Glutamatergic neuron (in vitro differentiated cells): ENCODE results near the gene ATP11A. TPM values are rescaled to one million over a fixed set of nuclear protein-coding genes. Genes with fewer than 3 reads are reported as not detected.

ENCODE experiments used
- DNase-seq: peaks from one replicate; pipeline ENCODE4 v3.0.0; 2022
- H3K27ac Mint-ChIP-seq: one replicate; pipeline ENCODE4 v1.8.0; 2020; ENCODE audit warnings: mild to moderate bottlenecking, mixed read lengths, inconsistent platforms; ENCODE audit not compliant: unreplicated experiment
- H3K27me3 Mint-ChIP-seq: one replicate; pipeline ENCODE4 v1.8.0; 2020; ENCODE audit warnings: mild to moderate bottlenecking, moderate library complexity, mixed read lengths, inconsistent platforms; ENCODE audit not compliant: unreplicated experiment
- H3K36me3 Mint-ChIP-seq: one replicate; pipeline ENCODE4 v1.8.0; 2020; ENCODE audit warnings: mild to moderate bottlenecking, mixed read lengths, inconsistent platforms; ENCODE audit not compliant: unreplicated experiment
- H3K4me1 Mint-ChIP-seq: one replicate; pipeline ENCODE4 v1.8.0; 2020; ENCODE audit warnings: mild to moderate bottlenecking, low read depth, mixed read lengths, inconsistent platforms; ENCODE audit not compliant: unreplicated experiment
- H3K4me3 Mint-ChIP-seq: one replicate; pipeline ENCODE4 v1.8.0; 2020; ENCODE audit warnings: mild to moderate bottlenecking, mixed read lengths, inconsistent platforms; ENCODE audit not compliant: unreplicated experiment
- H3K9me3 Mint-ChIP-seq: one replicate; pipeline ENCODE4 v1.8.0; 2020; ENCODE audit warnings: mild to moderate bottlenecking, moderate library complexity, mixed read lengths, inconsistent platforms; ENCODE audit not compliant: unreplicated experiment
- total RNA-seq: library from RNA; stranded (reverse); fragmentation: NEBNext Ultra II Directional; extraction: Animal tissue kit (Norgen Biotek cat#: 25700); gene quantifications from one replicate; pipeline ENCODE4 v1.2.1, GENCODE V29; 2021; ENCODE audit not compliant: unreplicated experiment
- TF ChIP-seq, protein P1 (sequence below): fragments of 200-600 bp; sonication (generic); IDR thresholded peaks from one replicate; pipeline ENCODE4 v1.5.0; 2021; ENCODE audit not compliant: partially characterized antibody, unreplicated experiment

ATP11A gene
- total RNA-seq, 1 donor from 2014 or later = 127 TPM

DNA sequence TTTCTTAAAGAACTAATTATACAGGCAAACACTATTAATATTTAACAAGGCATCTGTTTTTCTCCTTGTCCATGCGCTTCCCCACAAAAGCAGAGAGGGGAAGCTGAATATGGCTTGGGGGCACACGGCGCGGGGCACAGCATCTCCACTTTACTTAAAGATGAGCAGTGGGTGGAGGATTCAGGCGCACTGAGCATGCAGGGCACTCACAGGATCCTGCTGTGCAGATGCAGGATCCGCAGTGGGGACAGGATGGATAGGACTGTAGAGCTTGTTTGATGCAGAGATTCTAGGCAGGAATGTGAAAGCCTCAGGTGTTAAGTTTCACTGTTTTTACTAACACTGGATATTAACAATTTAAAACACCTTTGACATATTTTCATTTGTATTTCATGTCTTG, 43.3 kb downstream of the ATP11A start:
- Mint-ChIP-seq H3K4me3 (peak overlapping the region; percentile 53), H3K27ac (peak overlapping the region; percentile 80), H3K4me1 (peaks cover 57% of the 10 kb centered on the region), H3K27me3 (peaks cover 9% of the 10 kb centered on the region), H3K36me3 (no peaks in the 10 kb centered on the region), H3K9me3 (peaks cover 10% of the 10 kb centered on the region)
- TF ChIP-seq, protein P1, sequence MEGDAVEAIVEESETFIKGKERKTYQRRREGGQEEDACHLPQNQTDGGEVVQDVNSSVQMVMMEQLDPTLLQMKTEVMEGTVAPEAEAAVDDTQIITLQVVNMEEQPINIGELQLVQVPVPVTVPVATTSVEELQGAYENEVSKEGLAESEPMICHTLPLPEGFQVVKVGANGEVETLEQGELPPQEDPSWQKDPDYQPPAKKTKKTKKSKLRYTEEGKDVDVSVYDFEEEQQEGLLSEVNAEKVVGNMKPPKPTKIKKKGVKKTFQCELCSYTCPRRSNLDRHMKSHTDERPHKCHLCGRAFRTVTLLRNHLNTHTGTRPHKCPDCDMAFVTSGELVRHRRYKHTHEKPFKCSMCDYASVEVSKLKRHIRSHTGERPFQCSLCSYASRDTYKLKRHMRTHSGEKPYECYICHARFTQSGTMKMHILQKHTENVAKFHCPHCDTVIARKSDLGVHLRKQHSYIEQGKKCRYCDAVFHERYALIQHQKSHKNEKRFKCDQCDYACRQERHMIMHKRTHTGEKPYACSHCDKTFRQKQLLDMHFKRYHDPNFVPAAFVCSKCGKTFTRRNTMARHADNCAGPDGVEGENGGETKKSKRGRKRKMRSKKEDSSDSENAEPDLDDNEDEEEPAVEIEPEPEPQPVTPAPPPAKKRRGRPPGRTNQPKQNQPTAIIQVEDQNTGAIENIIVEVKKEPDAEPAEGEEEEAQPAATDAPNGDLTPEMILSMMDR = no peak
- no peak for DNase-seq

DNA sequence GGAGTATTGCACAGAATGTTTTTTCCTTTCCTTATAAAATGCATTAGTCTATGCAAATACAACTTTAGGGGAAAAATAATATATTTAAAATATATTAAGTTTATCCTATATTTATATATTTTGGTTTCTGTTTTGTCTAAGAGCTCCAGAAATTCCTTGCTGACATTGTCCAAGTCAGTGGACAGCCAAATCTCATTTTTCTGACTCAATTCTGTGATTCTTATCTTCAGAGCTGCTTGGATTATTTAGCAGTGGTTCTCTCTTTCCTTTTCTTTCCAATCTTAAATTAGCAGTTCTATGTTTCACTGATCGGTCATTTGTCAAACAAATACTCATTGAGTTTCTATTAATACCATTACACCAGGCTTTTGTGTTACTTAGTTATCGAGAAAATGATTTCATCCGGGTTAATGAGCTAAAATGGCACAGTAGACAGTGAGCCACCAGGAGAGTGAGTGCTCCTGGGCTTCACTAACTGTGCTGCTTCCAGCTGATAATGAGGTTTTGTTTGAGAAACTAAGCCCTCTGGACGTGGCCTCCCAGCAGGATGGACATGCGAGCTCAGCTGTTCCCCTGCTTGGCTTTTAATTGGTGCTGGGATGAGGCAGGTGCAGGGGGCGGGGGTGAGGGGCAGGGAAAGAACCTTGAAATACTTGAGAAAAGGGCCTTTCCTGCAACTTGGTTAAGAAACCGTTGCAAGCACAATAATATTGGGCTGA, 44.0 kb downstream of the ATP11A start:
- H3K4me1 Mint-ChIP-seq = peaks cover 53% of the 10 kb centered on the region
- no peaks in the 10 kb centered on the region for H3K36me3 Mint-ChIP-seq
- H3K4me3 Mint-ChIP-seq = peak overlapping the region; percentile 63
- DNase-seq = no peak
- peak overlapping the region; percentile 84 for H3K27ac Mint-ChIP-seq
- H3K9me3 Mint-ChIP-seq = peaks cover 11% of the 10 kb centered on the region
- H3K27me3 Mint-ChIP-seq = peaks cover 9% of the 10 kb centered on the region
- TF ChIP-seq, protein P1 = no peak

DNA sequence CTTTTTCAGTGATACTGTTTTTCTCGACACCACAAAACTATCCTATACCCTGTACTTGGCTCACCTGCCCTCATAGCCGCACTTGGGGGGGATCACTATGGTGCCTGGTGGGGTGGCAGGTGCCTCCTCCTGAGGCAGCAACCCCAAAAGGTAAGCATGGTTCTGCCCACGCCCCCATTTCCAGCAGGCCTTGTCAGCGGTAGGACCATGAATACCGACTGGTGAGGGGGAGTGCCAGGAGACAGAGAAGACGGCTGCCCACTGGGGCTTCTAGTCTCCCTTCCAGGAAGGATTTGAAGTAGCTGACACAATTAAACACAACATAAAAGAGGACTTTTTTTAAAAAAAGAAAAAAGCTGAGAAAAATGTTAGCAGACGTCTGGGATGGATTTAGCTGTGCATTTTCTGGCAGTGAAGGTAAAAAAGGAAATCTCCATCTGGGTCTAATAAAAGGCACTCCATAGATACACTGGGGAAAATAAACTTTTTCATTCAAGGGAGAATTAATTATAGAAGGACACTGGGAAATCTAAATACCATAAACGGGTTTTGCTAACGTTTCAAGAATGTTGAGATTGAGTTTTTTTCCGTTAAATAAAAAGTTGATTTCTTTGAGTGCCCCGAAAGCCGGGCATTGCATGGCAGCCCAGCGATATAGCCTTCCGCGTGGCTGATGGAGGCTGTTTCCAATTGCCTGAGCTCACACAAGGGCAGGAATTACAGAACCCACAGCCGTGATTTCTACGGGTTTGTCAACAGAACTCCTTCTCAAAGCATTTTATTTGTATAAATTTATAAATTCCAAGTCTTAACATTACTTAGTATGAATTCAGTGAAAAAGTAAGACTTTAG, 45.1 kb downstream of the ATP11A start:
- Mint-ChIP-seq H3K27me3 (peaks cover 9% of the 10 kb centered on the region), H3K36me3 (no peaks in the 10 kb centered on the region), H3K27ac (no peak overlapping the region), H3K9me3 (peaks cover 6% of the 10 kb centered on the region), H3K4me1 (peaks cover 45% of the 10 kb centered on the region), H3K4me3 (no peak overlapping the region)
- TF ChIP-seq, protein P1 = no peak
- DNase-seq = no peak

DNA sequence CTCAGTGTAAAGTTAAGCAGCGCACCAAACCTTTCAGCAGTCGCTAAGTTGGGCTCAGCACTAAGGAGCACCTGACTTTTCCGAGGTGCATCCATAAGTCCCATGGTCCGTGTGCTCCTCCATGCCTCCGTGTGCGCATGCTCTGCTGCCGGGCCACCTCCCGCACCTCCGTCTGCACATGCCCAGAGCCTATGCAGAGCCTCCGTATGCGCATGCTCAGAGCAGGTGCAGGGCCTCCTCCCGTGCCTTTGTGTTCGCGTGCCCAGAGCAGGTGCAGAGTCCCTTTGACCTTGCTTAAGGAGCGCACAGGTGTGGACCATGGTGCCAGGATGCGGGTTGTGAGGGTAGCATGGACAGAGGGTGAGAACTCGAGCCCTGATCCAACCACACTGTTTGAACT, 46.0 kb downstream of the ATP11A start:
- Mint-ChIP-seq H3K4me3 (no peak overlapping the region), H3K27me3 (peaks cover 9% of the 10 kb centered on the region), H3K4me1 (peaks cover 42% of the 10 kb centered on the region), H3K9me3 (peaks cover 6% of the 10 kb centered on the region), H3K27ac (no peak overlapping the region), H3K36me3 (no peaks in the 10 kb centered on the region)
- no peak for DNase-seq
- TF ChIP-seq, protein P1 = no peak

DNA sequence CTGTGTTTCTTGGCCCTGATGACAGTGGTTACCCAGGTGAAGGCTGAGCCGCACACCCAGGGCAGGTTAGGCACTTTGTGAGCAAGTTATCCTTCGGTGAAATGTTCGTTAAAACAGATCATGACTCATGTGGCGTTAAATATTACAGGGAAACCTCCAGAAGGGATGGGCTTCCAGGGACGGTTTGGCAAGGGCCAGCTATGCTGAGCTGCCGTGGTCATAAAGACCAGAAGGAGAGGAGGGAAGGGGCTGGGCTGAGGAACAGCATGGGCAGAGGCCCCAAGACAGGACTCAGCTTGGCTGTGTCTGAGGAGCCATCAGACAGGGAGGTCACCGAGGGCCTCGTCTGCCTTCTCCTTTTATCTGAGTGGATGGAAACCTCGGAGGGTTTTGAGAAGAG, 47.5 kb downstream of the ATP11A start:
- Mint-ChIP-seq H3K36me3 (no peaks in the 10 kb centered on the region), H3K27ac (no peak overlapping the region), H3K27me3 (peaks cover 8% of the 10 kb centered on the region), H3K9me3 (peaks cover 6% of the 10 kb centered on the region), H3K4me1 (peaks cover 48% of the 10 kb centered on the region), H3K4me3 (no peak overlapping the region)
- TF ChIP-seq, protein P1 = no peak
- DNase-seq = no peak
